NCI-H2196 (cell line): ENCODE measurements around the gene METAP2.
A peak's percentile ranks its signal among the peaks of the same experiment; 100 is the strongest.

Experiments used
- DNase-seq: peaks from one replicate; lab custom pipeline; 2025; ENCODE audit not compliant: unreplicated experiment; lab: John Stamatoyannopoulos, UW

METAP2 gene

DNA sequence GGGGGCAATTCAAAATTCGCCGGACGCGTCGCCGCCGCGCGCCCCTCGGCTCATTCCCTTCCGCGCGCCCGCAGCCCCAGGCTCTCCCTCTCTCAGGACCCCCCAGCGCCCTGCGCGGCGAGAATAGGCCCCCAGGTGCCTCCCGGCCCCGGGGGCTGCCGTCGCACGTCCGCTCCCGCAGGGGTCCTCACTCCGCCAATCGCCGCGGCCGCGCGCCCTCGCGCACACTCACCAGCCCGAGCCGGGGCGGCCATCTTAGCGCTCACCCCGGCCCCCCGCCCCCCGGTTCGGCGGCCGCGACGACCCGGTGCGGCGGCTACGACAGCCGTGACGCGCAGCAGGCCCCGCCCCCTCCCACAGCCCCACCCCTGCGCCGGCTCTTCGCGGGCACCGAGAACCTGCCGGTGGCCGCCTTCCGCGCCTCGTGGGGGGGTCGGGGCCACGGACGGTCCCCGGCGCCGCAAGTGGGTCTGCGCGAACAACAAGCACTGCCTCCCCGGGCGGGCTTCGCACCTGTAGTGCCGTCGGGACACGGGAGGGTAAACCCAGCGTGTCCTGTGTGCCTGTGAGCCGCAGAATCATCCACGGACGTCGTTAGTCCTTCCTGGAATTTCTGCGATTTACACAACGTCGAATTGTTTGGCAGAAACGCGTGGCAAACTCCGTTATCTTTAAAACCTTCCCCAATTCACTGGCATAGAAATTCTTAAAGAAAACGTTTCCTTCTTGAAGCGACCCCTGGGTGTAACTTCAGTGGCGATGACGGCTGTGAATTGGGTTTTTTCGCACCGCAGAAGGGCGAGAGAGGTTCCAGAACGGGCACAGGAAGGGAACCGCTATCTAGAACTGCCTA is 74.8 kb downstream of the METAP2 start:
- DNase-seq: peak; percentile 68

- peak; percentile 6 for DNase-seq
These were observed 75.6 kb downstream of the METAP2 start for GRCh38 chr12:95549392-95550084.

DNA sequence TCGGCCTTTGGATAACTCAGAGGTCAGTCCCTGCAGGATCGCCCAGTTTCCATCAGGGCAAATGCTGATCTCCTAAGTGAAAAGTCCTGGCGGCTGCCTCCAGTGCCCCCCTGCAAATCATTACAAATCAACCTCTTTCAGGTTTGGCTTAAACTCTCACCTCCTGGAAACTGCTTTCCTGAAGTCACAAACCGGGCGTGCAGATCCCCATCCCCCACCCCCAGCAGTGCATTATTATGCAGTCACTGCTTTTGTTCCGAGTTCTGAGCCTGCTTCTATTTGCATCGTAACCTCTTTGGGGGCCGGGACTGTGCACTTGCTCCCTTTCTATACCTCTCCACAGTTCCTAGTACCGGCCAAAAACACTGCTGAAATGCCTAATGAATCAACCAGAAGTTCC is 77.4 kb downstream of the METAP2 start, which contains the start of gene USP44:
USP44 (minus strand) TSS at position 172 of the 400 bp plus-strand sequence. CDS start 17,220 bp downstream, outside the sequence.
- no peak for DNase-seq

GRCh38 chr12:95551913-95552516 is 78.1 kb downstream of the METAP2 start:
- no peak for DNase-seq

GRCh38 chr12:95553197-95553943 is 79.4 kb downstream of the METAP2 start:
- no peak for DNase-seq

GRCh38 chr12:95554532-95555071 is 80.7 kb downstream of the METAP2 start:
- DNase-seq: no peak

DNA sequence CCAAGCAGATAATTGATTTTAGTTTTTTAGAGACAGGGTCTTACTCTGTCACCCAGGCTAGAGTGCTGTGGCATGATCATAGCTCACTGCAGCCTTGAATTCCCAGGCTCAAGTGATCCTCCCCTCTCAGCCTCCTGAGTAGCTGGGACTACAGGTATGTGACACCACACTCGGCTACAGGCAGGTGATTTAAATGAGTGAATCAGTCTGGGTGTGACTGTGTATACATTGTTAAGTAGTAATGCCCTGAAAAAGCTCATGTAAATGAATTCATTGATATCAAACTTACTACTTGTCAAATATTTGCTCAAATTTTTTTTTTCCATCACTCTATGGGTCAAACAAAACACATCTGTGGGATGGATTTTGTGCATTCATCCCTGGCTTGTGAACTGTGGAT is 83.7 kb downstream of the METAP2 start:
- DNase-seq: no peak
